ENCODE results near the gene GSTM2.

- TF ChIP-seq, protein P1, sequence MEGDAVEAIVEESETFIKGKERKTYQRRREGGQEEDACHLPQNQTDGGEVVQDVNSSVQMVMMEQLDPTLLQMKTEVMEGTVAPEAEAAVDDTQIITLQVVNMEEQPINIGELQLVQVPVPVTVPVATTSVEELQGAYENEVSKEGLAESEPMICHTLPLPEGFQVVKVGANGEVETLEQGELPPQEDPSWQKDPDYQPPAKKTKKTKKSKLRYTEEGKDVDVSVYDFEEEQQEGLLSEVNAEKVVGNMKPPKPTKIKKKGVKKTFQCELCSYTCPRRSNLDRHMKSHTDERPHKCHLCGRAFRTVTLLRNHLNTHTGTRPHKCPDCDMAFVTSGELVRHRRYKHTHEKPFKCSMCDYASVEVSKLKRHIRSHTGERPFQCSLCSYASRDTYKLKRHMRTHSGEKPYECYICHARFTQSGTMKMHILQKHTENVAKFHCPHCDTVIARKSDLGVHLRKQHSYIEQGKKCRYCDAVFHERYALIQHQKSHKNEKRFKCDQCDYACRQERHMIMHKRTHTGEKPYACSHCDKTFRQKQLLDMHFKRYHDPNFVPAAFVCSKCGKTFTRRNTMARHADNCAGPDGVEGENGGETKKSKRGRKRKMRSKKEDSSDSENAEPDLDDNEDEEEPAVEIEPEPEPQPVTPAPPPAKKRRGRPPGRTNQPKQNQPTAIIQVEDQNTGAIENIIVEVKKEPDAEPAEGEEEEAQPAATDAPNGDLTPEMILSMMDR (IDR thresholded peaks at IDR 0.05), result peak in 5 of 12 donors; percentile 37 to 80 (median 63)
- TF ChIP-seq POLR2A (IDR thresholded peaks at IDR 0.05), result peak in 1 of 2 donors; percentile 62
Measured at GRCh38 chr1:109687641-109688499, 20.0 kb downstream of the GSTM2 start, which contains the start of gene GSTM1.

Data from heart left ventricle (tissue), 13 donors.